GM12873 (cell line): ENCODE results near the gene NFIL3.

Experiments
- TF ChIP-seq, protein P1 (sequence below): IDR thresholded peaks from 2 replicates; pipeline ENCODE4 v1.5.1; 2012; ENCODE audit warnings: low read depth, mild to moderate bottlenecking, moderate library complexity, low read length, control low read depth; ENCODE audit not compliant: insufficient read depth; ENCODE audit errors: missing control alignments

The NFIL3 gene

DNA sequence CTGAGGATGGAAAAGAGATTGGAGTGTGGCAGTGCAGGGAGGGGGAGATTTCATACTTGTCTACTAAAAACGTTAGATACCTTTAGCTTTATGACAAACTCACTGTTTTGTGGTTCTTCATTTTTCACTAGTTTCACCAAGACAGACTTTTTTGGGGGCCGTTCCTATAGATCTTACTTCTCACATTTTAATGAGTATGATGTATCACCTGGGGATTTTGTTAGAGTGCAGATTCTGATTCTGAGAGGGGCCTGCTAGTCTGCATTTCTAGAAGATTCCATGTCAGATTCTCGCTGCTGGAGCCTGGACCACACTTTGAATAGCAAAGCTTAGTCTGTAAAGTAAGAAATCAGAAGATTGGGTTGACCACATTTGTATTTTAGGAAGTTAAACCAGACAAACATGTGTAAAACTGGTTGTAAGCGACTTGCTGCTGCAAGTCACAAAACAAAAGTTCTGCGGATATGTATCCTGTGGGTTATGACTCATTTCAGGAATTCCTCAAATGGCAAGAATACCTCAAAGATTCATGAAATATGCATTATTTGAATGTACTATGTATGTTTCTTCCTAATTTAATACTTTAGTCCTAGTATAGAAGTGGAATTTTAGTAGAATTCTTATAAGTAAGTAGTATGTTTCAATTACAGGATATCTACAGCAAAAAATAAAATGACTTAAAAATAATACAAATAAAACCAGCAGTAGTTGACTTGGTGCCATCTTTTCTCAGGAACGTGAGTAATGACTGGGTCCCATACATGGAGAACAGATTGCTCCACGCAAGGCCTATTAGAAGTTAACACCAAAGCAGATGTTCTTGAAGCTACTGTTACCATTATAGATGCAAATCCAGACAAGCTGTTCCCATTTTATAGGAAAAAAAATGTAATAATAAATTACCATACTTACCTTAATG is 27.8 kb downstream of the NFIL3 start:
- TF ChIP-seq, protein P1, sequence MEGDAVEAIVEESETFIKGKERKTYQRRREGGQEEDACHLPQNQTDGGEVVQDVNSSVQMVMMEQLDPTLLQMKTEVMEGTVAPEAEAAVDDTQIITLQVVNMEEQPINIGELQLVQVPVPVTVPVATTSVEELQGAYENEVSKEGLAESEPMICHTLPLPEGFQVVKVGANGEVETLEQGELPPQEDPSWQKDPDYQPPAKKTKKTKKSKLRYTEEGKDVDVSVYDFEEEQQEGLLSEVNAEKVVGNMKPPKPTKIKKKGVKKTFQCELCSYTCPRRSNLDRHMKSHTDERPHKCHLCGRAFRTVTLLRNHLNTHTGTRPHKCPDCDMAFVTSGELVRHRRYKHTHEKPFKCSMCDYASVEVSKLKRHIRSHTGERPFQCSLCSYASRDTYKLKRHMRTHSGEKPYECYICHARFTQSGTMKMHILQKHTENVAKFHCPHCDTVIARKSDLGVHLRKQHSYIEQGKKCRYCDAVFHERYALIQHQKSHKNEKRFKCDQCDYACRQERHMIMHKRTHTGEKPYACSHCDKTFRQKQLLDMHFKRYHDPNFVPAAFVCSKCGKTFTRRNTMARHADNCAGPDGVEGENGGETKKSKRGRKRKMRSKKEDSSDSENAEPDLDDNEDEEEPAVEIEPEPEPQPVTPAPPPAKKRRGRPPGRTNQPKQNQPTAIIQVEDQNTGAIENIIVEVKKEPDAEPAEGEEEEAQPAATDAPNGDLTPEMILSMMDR = no peak

DNA sequence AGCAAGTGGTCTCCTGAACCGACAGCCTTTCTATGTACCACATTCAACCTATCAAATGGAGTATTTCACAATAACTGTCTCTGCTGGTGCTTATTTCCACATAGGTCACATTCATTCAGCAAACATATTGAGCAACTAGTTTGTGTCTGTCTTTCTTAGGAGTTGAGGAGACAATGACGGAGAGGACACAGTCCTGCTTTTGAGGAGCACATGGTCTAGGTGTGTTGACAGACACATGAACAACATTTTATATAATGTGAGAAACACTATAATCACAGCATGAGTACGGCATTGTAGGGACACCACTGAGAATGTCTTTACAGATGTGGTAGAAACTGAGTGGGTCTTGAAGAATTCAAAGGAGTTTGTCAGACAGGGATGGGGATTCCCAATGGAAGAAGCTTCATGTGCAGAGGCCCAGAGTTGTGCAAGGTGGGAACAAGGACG is 28.5 kb downstream of the NFIL3 start:
- TF ChIP-seq, protein P1 = no peak

DNA sequence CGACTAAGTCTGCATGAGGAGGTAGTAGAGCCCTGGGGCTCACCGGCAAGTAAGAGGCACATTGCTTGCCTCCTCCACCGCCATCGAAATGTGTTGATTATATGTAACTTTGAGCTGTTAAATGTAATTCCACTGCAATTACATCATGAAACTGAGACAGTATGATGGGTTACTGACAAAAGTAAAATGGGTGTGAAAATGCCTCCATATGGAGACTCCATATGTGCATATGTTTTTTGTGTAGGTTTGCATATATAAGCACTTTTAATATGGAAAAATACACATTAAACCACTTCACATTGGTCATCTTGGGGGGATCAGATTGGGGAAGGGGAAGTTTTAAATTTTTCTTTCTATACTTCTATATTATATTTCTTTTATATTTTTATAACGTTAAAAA is 29.8 kb downstream of the NFIL3 start:
- TF ChIP-seq, protein P1 = no peak

DNA sequence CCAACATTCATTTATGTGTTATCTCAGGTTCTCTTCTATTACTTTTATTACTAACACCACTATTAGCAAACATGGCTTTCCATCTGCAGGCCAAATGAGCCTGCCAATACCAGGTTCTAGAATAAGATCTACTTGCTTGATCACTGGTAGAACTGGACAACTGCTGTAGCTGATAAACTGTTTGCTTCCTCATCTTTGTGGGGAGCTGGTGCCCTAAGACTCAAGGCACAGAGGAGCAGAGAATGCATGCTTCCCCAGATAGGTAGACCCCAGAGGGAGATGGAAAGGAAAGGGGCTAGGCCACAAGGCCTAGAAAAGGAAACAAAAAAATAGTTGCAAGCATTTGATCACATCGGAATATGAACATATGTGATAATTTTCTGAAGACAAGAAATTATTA is 31.2 kb downstream of the NFIL3 start:
- TF ChIP-seq, protein P1 = no peak

DNA sequence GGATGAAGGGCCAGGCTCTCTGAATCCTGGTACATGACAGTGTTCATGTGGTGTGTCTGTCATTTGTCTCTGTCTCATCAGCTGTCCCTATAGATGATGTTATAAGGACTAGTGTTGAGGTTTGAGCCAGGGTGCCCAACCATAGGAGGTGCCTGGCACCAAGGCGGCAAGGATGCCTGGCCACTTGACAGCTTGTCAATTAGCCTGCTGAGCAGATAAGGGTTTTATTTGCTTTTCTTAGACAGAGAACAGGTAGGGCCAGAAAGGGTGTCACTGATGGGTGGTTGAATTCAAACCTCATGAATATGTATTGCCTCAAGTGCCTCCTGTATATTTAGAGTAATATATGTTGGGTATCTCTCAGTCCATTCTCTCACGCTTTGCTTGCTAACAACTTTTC is 31.8 kb downstream of the NFIL3 start:
- TF ChIP-seq, protein P1 = no peak

DNA sequence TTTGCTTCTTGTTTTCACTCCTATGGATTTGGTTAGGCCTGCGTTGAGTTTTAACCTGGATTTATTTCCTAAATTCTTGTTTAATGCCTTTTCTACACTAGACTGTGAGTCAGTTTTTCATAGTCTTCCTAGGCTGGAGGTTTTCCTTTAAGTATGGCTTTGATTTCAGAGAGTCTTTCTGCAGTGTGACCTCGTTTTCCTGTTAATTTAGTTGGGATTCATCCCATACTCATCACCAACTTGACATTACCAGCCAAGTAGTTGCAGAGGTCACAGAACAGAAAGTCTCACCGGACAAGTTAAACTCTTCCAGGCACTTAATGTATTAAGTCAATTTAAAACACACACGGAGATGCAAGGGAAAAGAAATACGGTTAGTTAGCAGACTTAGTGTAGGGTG is 32.2 kb downstream of the NFIL3 start:
- TF ChIP-seq, protein P1 = no peak

DNA sequence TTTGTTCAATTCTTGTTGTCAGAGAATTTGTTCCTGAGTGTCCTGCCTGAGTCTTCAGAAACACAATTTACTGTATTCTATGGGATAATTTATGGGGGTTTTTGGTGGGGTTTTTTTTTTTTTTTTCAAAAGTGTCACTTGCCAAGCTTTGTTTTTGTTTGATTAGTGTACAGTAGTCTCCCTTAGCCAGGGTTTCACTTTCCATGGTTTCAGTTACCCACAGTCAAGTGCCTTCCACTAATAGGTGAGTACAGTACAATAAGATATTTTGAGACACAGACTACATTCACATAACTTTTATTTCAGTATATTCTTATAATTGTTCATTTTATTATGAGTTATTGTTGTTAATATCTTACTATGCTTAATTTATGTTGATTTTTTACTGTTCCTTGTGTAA is 36.9 kb downstream of the NFIL3 start:
- TF ChIP-seq, protein P1 = no peak
